ENCODE measurements around the gene DIO3.

DNA sequence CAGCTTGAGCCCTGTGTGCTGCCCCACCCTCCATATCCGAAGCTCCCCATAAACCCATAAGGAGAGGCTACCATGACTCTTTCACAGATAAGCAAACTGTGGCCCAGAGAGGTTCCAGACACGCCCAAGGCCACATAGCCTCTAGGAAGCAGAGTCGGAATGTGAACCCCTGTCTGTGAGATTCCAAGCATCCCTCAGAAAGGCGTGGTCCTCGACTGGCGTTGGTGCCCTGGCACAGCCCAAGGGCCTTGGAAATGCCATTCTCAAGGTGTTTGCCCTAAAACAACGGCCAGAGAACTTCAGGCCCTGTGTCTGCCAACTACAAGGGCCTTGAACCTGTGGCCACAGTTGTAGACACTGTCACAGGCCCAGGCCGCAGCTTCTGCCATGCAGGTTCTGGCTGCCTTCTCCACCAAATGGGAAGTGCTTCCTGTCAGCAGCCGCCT, 8.5 kb upstream of the DIO3 start:
- TF ChIP-seq, protein P1, sequence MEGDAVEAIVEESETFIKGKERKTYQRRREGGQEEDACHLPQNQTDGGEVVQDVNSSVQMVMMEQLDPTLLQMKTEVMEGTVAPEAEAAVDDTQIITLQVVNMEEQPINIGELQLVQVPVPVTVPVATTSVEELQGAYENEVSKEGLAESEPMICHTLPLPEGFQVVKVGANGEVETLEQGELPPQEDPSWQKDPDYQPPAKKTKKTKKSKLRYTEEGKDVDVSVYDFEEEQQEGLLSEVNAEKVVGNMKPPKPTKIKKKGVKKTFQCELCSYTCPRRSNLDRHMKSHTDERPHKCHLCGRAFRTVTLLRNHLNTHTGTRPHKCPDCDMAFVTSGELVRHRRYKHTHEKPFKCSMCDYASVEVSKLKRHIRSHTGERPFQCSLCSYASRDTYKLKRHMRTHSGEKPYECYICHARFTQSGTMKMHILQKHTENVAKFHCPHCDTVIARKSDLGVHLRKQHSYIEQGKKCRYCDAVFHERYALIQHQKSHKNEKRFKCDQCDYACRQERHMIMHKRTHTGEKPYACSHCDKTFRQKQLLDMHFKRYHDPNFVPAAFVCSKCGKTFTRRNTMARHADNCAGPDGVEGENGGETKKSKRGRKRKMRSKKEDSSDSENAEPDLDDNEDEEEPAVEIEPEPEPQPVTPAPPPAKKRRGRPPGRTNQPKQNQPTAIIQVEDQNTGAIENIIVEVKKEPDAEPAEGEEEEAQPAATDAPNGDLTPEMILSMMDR (IDR thresholded peaks at IDR 0.05; ENCODE audit: poor library complexity) = no peak
- TF ChIP-seq EZH2 (IDR thresholded peaks at IDR 0.05; ENCODE audit: borderline replicate concordance) = no peak
- no peak for TF ChIP-seq EZH2phosphoT487 (IDR thresholded peaks at IDR 0.05; ENCODE audit: low read depth, severe bottlenecking, unreplicated experiment)
